ENCODE measurements around the gene BTG4.

BTG4 gene

GRCh38 chr11:111537336-111537860 is 25.2 kb upstream of the BTG4 start:
- no peak for DNase-seq (ENCODE audit: low read depth in 2 of 2)

- DNase-seq (ENCODE audit: low read depth in 2 of 2) = no peak
Measured at GRCh38 chr11:111535281-111535680, 23.1 kb upstream of the BTG4 start.

GRCh38 chr11:111532365-111532709 is 20.2 kb upstream of the BTG4 start:
- no peak for DNase-seq (ENCODE audit: low read depth in 2 of 2)

GRCh38 chr11:111531687-111532364 is 19.6 kb upstream of the BTG4 start:
- peak; percentile 50 to 61 for DNase-seq (ENCODE audit: low read depth in 2 of 2)

- DNase-seq (ENCODE audit: low read depth in 2 of 2) = no peak
Measured at GRCh38 chr11:111531136-111531535, 18.9 kb upstream of the BTG4 start.

GRCh38 chr11:111530091-111530490 is 17.9 kb upstream of the BTG4 start:
- no peak for DNase-seq (ENCODE audit: low read depth in 2 of 2)

GRCh38 chr11:111528557-111528956 is 16.4 kb upstream of the BTG4 start:
- DNase-seq (ENCODE audit: low read depth in 2 of 2) = no peak

GRCh38 chr11:111527279-111527678 is 15.1 kb upstream of the BTG4 start:
- no peak for DNase-seq (ENCODE audit: low read depth in 2 of 2)

GRCh38 chr11:111526501-111526900 is 14.3 kb upstream of the BTG4 start:
- DNase-seq (ENCODE audit: low read depth in 2 of 2) = no peak

- no peak for DNase-seq (ENCODE audit: low read depth in 2 of 2)
Measured at GRCh38 chr11:111525456-111525855, 13.3 kb upstream of the BTG4 start.

GRCh38 chr11:111524056-111524455 is 11.9 kb upstream of the BTG4 start:
- no peak for DNase-seq (ENCODE audit: low read depth in 2 of 2)

- no peak for DNase-seq (ENCODE audit: low read depth in 2 of 2)
Measured at GRCh38 chr11:111523343-111523742, 11.2 kb upstream of the BTG4 start.

GRCh38 chr11:111522426-111522825 is 10.2 kb upstream of the BTG4 start:
- no peak for DNase-seq (ENCODE audit: low read depth in 2 of 2)

- no peak for DNase-seq (ENCODE audit: low read depth in 2 of 2)
Measured at GRCh38 chr11:111521135-111521534, 8.9 kb upstream of the BTG4 start.

GRCh38 chr11:111520560-111520959 is 8.4 kb upstream of the BTG4 start:
- no peak for DNase-seq (ENCODE audit: low read depth in 2 of 2)

GRCh38 chr11:111518668-111519067 is 6.5 kb upstream of the BTG4 start:
- no peak for DNase-seq (ENCODE audit: low read depth in 2 of 2)

- no peak for DNase-seq (ENCODE audit: low read depth in 2 of 2)
Measured at GRCh38 chr11:111515591-111515990, 3.4 kb upstream of the BTG4 start.

- no peak for DNase-seq (ENCODE audit: low read depth in 2 of 2)
Measured at GRCh38 chr11:111514216-111515031, 2.2 kb upstream of the BTG4 start, which contains the start of gene HOATZ. Gene HOATZ, plus strand, starts transcription at chr11:111514778. Its CDS starts 7 bp downstream, at chr11:111514785.

GRCh38 chr11:111513240-111513605 is 1.0 kb upstream of the BTG4 start:
- DNase-seq (ENCODE audit: low read depth in 2 of 2) = no peak

GRCh38 chr11:111510311-111510710 is 1.9 kb downstream of the BTG4 start:
- DNase-seq (ENCODE audit: low read depth in 2 of 2) = no peak

- DNase-seq (ENCODE audit: low read depth in 2 of 2) = no peak
Measured at GRCh38 chr11:111502611-111503010, 9.6 kb downstream of the BTG4 start.

- DNase-seq (ENCODE audit: low read depth in 2 of 2) = no peak
Measured at GRCh38 chr11:111500481-111500880, 11.7 kb downstream of the BTG4 start.

- DNase-seq (ENCODE audit: low read depth in 2 of 2) = no peak
Measured at GRCh38 chr11:111499483-111499882, 12.7 kb downstream of the BTG4 start.
